HCT116 (cell line): Measurements from ENCODE around the gene SORBS1. TPM values are rescaled to one million over a fixed set of nuclear protein-coding genes. Genes with fewer than 3 reads are reported as not detected.

ENCODE experiments used
- ATAC-seq: fragments of 200-7000 bp; cut with Tn5 transposase; 2 replicates; pipeline ENCODE4 v1.9.1; 2020; ENCODE audit warnings: mild to moderate bottlenecking, moderate library complexity
- BruUV-seq: library from RNA; stranded (reverse); fragments of 400-500 nt; replicated peaks from 2 replicates; lab custom pipeline; 2021; lab: Mats Ljungman, UMichigan
- CTCF ChIA-PET: fragments of 300-600 bp; sonication (Branson Sonifier 250); formaldehyde crosslinking; loops from one replicate; lab custom pipeline; 2021; ENCODE audit warnings: antibody characterized with exemption; lab: Charles Lee
- POLR2A ChIA-PET: fragments of 300-600, 350-600 bp; sonication (Branson Sonifier 250); formaldehyde crosslinking; loops from one replicate; lab custom pipeline; 2021; ENCODE audit warnings: antibody characterized with exemption; lab: Charles Lee
- RAD21 ChIA-PET, 2 experiments: fragments of 300-600 bp; sonication (Branson Sonifier 250); formaldehyde crosslinking; loops; one replicate each; lab custom pipeline; 2023; ENCODE audit warnings: low total read pairs in 2 of 2; ENCODE audit not compliant: uncharacterized antibody in 2 of 2, unreplicated experiment in 2 of 2, low non-redundant PET in 1 of 2; lab: Charles Lee
- DNase-seq: peaks from one replicate; pipeline ENCODE4 v3.0.0-alpha.2; 2010; ENCODE audit warnings: low read depth, low spot score
- H2AFZ ChIP-seq: fragments of 200-600 bp; shearing (Covaris generic), sonication (generic); 2 replicates; pipeline ENCODE4 v1.6.1; 2017; ENCODE audit warnings: low read depth, mixed run types, mixed read lengths, antibody characterized with exemption, low read length; ENCODE audit not compliant: poor library complexity, severe bottlenecking
- H3K27ac ChIP-seq: 2 replicates; pipeline ENCODE4 v1.5.1; 2012; ENCODE audit warnings: low read depth, low read length
- H3K27me3 ChIP-seq: fragments of 200-600 bp; sonication (generic); 2 replicates; pipeline ENCODE4 v1.6.1; 2016; ENCODE audit warnings: mixed run types, low read length, mixed read lengths; ENCODE audit not compliant: insufficient read depth
- H3K36me3 ChIP-seq, 2 experiments: fragments of 200-500 bp in 1 of 2; fragments of 200-600 bp in 1 of 2; sonication (Bioruptor generic) in 1 of 2; sonication (generic) in 1 of 2; 2 replicates each; pipeline versions ENCODE4 v1.5.1 to v1.6.1; 2014 to 2016; ENCODE audit warnings: low read length in 2 of 2, inconsistent platforms in 1 of 2, mixed read lengths in 1 of 2, mixed run types in 1 of 2; ENCODE audit not compliant: insufficient read depth in 2 of 2, control insufficient read depth in 1 of 2
- H3K4me1 ChIP-seq, 2 experiments: fragments of 200-600 bp in 1 of 2; sonication (generic) in 1 of 2; 2 replicates each; pipeline versions ENCODE4 v1.5.1 to v1.6.1; 2012 to 2017; ENCODE audit warnings: low read length in 2 of 2, inconsistent platforms in 1 of 2, mild to moderate bottlenecking in 1 of 2, mixed read lengths in 1 of 2, mixed run types in 1 of 2, moderate library complexity in 1 of 2; ENCODE audit not compliant: insufficient read depth in 2 of 2, control insufficient read depth in 1 of 2
- H3K4me2 ChIP-seq: fragments of 200-600 bp; sonication (generic); 2 replicates; pipeline ENCODE4 v1.6.1; 2017; ENCODE audit warnings: mixed run types, low read length, mixed read lengths
- H3K4me3 ChIP-seq, 2 experiments: fragments of 200-600 bp in 1 of 2; sonication (generic) in 1 of 2; replicated peaks in 1 of 2; 2 replicates each; pipeline ENCODE4 v1.5.1; 2011 to 2016; ENCODE audit warnings: low read length in 2 of 2, control low read depth in 1 of 2, low read depth in 1 of 2, mild to moderate bottlenecking in 1 of 2, mixed read lengths in 1 of 2, mixed run types in 1 of 2
- H3K79me2 ChIP-seq: fragments of 200-600 bp; sonication (generic); 2 replicates; pipeline ENCODE4 v1.6.1; 2017; ENCODE audit warnings: mild to moderate bottlenecking, mixed run types, low read length, moderate library complexity, mixed read lengths; ENCODE audit not compliant: insufficient read depth
- H3K9ac ChIP-seq: fragments of 200-600 bp; sonication (generic); 2 replicates; pipeline ENCODE4 v1.6.1; 2016; ENCODE audit warnings: low read length, mixed read lengths
- H3K9me2 ChIP-seq: fragments of 200-600 bp; sonication (generic), shearing (Covaris generic); 2 replicates; pipeline ENCODE4 v1.6.1; 2017; ENCODE audit warnings: mixed run types, mild to moderate bottlenecking, moderate library complexity; ENCODE audit not compliant: insufficient read depth
- H3K9me3 ChIP-seq, 2 experiments: fragments of 200-500 bp in 1 of 2; fragments of 200-600 bp in 1 of 2; sonication (Bioruptor generic) in 1 of 2; sonication (generic) in 1 of 2; 2 replicates each; pipeline ENCODE4 v1.6.1; 2014 to 2017; ENCODE audit warnings: low read length in 2 of 2, mixed read lengths in 2 of 2, inconsistent platforms in 1 of 2, low read depth in 1 of 2, mild to moderate bottlenecking in 1 of 2, mixed run types in 1 of 2, moderate library complexity in 1 of 2; ENCODE audit not compliant: control insufficient read depth in 1 of 2, insufficient read depth in 1 of 2
- H4K20me1 ChIP-seq: fragments of 200-600 bp; sonication (generic), shearing (Covaris generic); 2 replicates; pipeline ENCODE4 v1.6.1; 2017; ENCODE audit warnings: mixed run types, mild to moderate bottlenecking, moderate library complexity; ENCODE audit not compliant: insufficient read depth
- CEBPB ChIP-seq: IDR thresholded peaks from 2 replicates; pipeline ENCODE4 v1.6.1; 2012; ENCODE audit warnings: low read depth
- EZH2phosphoT487 ChIP-seq: fragments of 200-600 bp; IDR thresholded peaks from 2 replicates; pipeline ENCODE4 v1.6.1; 2018; ENCODE audit warnings: antibody characterized with exemption, borderline replicate concordance
- REST ChIP-seq: IDR thresholded peaks from 2 replicates; pipeline ENCODE4 v1.6.1; 2012; ENCODE audit warnings: low read depth
- SIN3A ChIP-seq: IDR thresholded peaks from 2 replicates; pipeline ENCODE4 v1.6.1; 2012; ENCODE audit warnings: low read depth
- TCF7L2 ChIP-seq: IDR thresholded peaks from 2 replicates; pipeline ENCODE4 v1.7.0; 2011; ENCODE audit warnings: borderline replicate concordance, inconsistent platforms; ENCODE audit not compliant: insufficient read depth, insufficient read length; ENCODE audit errors: extremely low read depth
- YY1 ChIP-seq: IDR thresholded peaks from 2 replicates; pipeline ENCODE4 v1.6.1; 2011; ENCODE audit warnings: low read length, low read depth, moderate library complexity, mild to moderate bottlenecking; ENCODE audit not compliant: insufficient replicate concordance; ENCODE audit errors: extremely low read depth
- ZNF274 ChIP-seq: fragments of 200-500 bp; sonication (Bioruptor generic); IDR thresholded peaks from 2 replicates; pipeline ENCODE4 v1.6.1; 2014; ENCODE audit warnings: mild to moderate bottlenecking, low read depth, low read length, inconsistent platforms
- intact Hi-C: fragments of 100-400 bp; cut with micrococcal nuclease; formaldehyde crosslinking; loops from 2 replicates; pipeline ENCODE4 v1.10.0; 2022
- total RNA-seq: library from RNA; stranded (reverse); gene quantifications from one replicate; pipeline ENCODE4 v1.2.1, GENCODE V29; 2021; ENCODE audit not compliant: unreplicated experiment
- TF ChIP-seq, protein P1 (sequence below): IDR thresholded peaks from 2 replicates; pipeline ENCODE4 v1.6.1; 2012
- TF ChIP-seq, protein P2 (sequence below): IDR thresholded peaks from 2 replicates; pipeline ENCODE4 v1.6.1; 2011; ENCODE audit warnings: mild to moderate bottlenecking, low read length, moderate library complexity; ENCODE audit not compliant: insufficient replicate concordance; ENCODE audit errors: extremely low read depth

The SORBS1 gene
- total RNA-seq, 1 experiment from 2014 or later, result 3.4 TPM

GRCh38 chr10:95493862-95494261, 67.3 kb downstream of the SORBS1 start:
- BruUV-seq, result no TSS peak

More at GRCh38 chr10:95493862-95494261, 67.3 kb downstream of the SORBS1 start:
- Histone ChIP-seq H3K9ac (no peak overlapping the region), H3K27me3 (no peaks in the 10 kb centered on the region), H3K4me3 (no peak overlapping the region), H2AFZ (no peak overlapping the region), H4K20me1 (no peaks in the 10 kb centered on the region), H3K9me3 (no peaks in the 10 kb centered on the region), H3K36me3 (no peaks in the 10 kb centered on the region), H3K9me2 (no peaks in the 10 kb centered on the region), H3K79me2 (no peaks in the 10 kb centered on the region), H3K27ac (no peak overlapping the region), H3K4me2 (no peak overlapping the region), H3K4me1 (no peaks in the 10 kb centered on the region)
- RAD21 ChIA-PET, result no interaction called here
- intact Hi-C loops, result no loop called here
- TF ChIP-seq REST (no peak), ZNF274 (no peak), CEBPB (no peak), EZH2phosphoT487 (no peak), SIN3A (no peak), YY1 (no peak), TCF7L2 (no peak)
- TF ChIP-seq, protein P1, sequence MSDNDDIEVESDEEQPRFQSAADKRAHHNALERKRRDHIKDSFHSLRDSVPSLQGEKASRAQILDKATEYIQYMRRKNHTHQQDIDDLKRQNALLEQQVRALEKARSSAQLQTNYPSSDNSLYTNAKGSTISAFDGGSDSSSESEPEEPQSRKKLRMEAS, result no peak
- TF ChIP-seq, protein P2, sequence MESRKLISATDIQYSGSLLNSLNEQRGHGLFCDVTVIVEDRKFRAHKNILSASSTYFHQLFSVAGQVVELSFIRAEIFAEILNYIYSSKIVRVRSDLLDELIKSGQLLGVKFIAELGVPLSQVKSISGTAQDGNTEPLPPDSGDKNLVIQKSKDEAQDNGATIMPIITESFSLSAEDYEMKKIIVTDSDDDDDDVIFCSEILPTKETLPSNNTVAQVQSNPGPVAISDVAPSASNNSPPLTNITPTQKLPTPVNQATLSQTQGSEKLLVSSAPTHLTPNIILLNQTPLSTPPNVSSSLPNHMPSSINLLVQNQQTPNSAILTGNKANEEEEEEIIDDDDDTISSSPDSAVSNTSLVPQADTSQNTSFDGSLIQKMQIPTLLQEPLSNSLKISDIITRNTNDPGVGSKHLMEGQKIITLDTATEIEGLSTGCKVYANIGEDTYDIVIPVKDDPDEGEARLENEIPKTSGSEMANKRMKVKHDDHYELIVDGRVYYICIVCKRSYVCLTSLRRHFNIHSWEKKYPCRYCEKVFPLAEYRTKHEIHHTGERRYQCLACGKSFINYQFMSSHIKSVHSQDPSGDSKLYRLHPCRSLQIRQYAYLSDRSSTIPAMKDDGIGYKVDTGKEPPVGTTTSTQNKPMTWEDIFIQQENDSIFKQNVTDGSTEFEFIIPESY, result no peak
- ATAC-seq (no peak), DNase-seq (no peak)
- CTCF ChIA-PET, result no interaction called here
- POLR2A ChIA-PET, result no interaction called here
